Stimulated activated CD8-positive, alpha-beta memory T cell treated with anti-CD3 and anti-CD28 coated beads, Interleukin-4, amount 100 ng/mL, for 24 hours (primary cell): ENCODE measurements around the gene HOXB9.

Experiments
- DNase-seq: peaks from one replicate; pipeline ENCODE4 v3.0.0-alpha.2; 2020; ENCODE audit warnings: low read depth

The HOXB9 gene

DNA sequence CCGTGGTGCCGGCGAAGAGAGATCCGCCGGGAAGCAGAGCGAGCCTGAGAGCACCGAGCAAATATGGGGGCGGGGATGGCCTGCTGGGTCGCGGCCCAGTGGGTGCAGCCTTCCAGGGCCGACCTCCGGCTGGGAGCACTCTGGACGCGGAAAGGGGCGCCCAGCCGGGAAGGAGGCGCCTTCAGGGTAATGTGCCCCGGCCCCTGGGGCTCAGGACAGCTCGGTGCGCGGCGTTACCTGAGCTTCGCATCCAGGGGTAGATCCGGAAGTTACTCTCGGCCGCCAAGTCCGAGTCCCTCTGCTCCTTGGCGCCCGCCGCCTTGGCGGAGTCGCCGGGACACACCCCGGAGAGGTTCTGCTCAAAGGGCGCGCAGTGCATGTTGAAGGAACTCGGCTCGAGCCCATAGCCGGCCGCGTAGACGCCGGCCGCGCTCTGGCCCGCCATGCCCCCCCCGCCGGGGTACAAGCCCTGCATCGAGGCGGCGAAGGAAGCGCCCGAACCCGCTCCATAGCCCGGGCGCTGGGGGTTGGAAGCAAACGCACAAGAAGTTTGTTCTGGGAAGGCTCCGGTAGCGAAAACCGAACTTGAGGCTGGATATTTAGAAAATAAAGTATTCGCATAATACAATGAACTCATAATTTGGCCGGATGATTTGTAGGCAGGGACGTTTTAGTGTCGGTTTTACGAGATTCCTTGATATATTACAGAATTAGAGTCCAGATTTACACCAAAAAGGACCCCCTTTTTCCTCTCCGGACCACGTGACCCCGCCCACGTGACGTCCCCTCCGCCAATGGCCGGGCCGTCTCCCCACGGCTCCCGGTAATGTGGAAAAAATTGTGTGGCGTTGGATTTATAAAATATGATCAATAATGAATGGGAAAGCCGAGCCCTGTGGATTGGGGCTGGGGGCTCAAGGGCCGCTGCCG lies 15.6 kb downstream of the HOXB9 start, which contains the start of gene HOXB7:
TSS of gene HOXB7 (minus strand) at position 736 of the 930 bp plus-strand sequence. CDS start at position 637, 99 bp downstream.
- peak; percentile 59 for DNase-seq

DNA sequence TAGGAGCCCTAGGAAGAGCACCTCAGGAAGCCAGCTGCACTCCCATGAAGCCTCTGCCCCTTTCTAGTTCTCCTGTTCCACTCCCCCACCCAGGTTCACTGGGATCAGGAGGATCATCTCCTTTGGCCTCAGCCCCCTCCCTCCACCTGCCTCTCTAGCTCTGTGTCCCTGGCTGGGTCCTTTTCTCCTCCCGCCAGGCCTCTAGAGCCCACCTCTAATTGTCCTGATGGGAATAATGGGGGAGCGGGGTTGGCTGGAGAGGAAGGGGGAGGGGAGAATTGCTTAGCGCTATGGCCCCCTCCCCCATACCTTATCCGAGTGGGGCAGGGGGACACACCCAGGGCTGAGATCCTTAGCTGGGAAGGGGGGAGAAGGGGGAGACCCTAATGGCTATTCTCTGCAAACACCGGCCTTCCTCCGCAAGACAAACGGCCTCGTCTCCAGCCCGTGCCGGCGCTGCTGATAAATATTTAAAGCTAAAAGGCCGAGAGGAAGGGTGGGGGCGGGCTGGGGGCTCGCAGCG lies 16.3 kb downstream of the HOXB9 start:
- no peak for DNase-seq

DNA sequence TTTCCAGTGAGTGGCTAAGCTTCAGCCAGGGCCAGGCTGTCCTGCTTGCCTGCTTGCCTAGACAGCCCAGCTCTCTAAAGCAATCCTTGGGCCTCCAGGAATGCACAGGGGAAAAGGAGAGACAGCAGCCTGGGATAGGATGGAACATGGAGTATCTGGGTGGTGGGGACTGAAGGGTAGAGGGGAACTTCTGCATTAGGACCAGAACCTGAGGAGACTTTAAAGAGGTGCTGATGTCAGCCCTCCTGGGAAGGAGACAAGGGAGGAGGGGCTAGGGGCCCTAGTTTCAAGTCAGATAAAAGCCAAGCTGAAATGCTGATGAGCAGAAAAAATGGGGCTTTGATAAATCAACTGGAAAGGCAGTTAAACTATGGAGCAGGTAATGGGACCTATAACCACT lies 17.1 kb downstream of the HOXB9 start:
- DNase-seq, result no peak

DNA sequence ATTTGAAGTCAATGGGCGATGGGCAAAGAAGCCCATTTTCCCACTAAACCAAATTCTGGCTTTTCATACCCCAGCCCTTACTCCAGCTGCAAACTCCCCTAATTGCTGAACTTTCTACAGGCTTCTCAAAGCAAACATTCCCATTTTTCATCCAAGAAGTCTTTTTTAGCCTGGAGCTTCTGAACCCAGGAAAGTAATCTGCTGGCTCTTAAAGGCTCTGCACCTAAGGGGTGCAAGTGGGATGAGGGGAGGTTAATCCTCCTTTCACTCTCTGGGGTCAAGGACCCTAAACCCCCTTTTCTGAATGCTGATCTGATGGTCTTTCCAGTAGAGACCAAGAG lies 17.7 kb downstream of the HOXB9 start:
- no peak for DNase-seq

DNA sequence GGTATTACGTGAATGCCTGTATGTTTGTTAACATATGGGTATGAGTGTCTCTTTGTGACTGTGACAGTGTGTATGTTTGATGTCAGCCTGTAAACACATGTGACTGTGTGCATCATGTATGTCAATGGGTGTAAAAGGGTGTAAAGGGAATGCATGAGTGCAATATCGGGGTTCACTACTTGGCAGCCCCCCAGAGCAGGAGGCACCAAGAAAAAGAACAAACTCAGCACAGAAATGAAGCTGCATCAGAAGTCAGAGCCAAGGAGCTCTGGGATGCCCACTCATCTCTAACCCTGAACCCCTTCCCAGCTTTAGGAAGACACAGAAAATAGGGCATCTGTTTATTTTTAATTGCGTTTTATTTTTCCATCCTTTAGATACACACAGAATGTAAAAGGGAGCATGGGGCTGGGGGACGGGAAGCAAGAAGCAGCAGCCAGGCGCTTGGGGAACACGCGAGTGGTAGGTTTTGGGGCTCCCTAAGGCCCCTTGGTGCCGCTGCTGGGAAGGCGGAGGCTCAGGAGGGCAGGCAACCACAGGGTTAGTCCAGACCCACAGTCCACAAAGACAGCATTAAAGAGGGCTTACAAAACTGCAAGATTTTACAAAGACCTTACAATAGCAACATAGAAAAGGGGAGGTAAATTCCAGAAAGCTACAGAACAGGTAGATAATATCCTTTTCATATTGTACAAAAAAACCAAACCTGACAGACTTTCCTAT lies 19.1 kb downstream of the HOXB9 start:
- no peak for DNase-seq

DNA sequence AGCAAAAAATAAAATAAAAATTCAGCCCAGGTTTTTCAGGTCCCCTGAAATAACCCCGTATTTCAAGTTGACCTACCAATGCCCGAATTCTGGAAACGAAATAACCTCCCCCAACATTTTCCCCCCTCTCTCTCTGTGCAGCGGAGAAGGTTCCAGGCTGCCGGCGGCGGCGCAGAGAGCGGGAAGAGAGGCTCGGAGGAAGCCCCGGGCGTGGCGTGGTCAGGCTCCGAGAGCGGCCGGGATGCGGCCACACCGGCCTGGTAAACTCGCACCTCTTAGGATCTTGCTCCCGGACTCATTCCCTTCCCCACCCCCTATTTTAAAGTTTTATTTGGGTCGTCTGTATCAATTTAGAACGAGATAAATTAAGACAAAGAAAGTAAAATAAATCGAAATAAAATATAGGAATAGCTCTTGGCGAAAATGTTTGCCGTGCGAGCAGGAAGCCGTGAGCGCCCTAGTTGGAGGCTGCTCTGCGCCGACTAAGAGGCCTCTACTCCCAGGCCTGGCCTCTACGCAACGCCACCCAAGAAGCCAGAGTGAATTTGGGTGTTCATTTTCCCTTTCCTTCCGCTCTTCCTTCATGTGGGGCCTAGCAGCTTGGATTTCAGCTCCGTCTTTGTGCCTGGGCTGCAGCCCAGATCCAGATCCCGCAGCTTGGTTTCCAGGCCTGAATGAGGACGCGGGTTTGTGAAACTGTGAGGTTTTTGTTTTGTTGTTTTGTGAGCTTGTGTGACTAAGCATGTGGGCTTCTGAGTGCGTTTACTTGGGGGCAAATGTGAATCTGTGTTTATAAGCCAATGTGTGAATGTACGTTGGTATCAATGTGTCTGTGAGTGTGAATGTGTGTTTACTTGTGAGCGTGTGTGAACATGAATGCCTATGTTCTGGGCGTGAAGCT lies 19.9 kb downstream of the HOXB9 start:
- no peak for DNase-seq

DNA sequence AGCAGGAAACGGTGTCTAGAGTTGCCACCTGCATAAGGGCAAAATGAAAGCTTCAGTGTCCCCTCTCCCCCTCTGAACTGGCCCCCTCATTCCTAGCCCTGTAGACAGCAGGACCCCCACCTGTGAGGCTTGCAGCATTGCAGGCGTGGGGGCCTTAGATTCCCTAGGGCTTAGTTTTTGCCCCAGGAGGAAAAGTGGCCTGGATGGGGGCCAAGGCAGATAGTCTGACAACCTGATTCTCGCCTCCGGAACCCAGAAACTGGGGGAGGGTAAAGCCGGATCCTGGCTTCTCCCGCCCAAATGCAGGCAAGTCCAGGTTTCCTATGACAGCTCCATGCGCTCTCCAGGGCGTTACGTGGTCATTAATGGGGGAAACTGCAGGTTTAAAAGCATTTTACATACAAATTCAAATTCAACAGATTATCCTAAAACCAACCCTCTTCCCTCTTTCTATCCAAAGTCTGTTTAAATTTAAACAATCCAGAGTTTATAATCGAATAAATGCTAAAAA lies 20.7 kb downstream of the HOXB9 start:
- DNase-seq, result no peak

DNA sequence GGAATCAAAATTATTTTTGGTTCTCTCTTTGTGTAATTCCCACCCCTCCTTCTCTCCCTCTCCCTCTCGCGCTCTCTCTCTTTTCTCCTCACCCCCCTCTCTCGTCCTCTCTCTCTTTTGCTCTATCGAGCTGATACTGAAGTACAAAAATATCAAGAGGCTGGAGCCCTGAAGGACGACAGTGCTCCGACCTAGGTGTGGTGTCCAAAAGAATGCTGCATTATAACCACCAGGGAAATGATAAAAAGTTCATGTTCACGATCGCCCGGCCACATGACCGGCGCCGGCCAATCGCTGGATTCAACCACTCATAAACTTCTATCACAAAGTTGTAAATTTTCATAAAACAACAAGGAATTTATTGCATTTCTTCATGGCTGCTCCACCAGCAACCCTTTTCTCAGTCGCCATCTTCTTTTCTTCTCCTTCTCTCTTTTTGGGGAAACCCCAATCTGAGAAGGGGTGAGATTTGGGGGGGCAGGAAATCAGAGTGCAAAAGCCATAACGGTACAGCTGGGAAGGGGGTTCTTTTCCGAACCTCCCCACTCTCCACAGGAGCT lies 21.3 kb downstream of the HOXB9 start, which contains the start of gene HOXB6:
TSS of gene HOXB6 (minus strand) at position 217 of the 560 bp plus-strand sequence. CDS start 6,836 bp downstream, outside the sequence.
- no peak for DNase-seq

DNA sequence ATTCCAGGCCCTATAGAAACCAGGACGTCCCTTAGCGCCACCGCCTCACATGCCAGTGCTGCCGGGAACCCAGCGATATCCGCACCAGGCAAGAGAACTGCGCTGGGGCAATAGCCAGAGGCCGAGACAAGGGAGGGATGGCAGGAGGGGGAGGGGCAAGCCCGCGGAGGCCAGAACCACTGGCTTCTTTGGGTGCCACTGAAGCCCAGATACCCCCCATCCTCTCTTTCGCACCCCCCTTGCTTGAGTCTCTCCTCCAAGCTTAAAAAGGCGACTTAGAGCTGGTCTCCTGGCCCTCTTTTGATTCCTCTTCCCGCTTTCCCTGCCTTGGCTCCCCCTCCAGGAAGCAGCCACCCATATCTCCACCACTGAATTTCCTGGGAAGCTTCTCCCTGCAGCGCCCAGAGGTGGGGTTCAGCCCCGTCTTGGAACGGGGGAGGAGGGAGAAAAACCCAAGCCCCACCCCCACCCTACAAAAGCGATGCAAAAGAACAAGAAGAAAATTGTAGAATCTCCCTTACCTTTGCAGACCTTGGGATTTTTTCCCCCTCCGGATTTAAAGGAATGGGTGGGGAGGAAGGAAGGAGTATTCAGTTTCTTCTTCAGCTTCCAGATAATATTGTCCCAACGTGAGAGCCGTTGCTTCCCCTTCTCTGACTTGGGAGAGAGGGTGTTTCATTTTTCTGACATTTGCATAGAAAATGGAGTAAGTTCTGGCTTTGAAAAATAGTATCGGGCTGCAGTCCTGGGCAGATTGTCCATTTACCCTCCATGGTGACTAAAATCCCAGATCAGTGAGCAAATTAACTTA lies 22.0 kb downstream of the HOXB9 start:
- DNase-seq, result no peak

DNA sequence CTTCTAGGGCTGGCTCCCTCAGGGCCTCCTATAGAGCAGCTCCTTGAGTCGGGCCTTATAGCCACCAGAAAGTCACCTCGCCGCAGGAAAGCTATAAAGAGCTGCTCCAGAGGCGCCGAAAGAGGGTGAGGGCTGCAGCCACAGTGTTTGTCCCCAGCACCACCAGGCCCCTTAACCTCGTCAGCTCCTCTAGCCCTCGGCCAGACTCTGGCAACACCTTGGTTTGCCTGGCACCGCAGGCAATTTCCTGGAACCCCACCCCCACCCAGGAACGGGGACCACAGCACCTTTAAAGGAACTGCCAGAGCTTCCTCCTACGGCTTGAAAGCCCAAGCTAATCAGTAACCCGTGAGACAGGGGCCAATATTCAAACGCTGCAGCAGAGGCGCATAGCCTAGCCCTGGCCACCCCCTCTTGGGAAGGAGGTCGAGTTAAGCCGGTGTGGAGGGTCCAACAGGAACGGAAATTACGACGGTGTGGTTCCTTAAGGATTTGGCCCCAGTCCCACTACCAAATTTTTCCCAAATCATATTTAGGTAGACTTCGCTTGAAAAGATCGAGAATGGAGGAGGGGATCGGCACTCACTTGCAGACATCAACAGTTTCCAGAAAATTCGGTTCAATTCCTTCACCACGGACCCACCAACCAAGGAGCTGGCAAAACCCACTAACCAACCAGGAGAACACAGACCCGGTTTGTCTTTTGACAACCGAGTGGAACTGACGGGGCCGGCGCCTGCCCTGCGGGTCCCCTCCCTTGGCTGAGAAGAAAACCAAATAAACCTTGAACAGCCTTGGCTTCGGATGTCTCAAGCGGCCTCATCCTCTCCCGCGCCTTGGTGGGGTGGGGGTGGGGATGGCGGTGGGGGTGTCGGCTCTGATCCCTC lies 24.4 kb downstream of the HOXB9 start:
- no peak for DNase-seq

DNA sequence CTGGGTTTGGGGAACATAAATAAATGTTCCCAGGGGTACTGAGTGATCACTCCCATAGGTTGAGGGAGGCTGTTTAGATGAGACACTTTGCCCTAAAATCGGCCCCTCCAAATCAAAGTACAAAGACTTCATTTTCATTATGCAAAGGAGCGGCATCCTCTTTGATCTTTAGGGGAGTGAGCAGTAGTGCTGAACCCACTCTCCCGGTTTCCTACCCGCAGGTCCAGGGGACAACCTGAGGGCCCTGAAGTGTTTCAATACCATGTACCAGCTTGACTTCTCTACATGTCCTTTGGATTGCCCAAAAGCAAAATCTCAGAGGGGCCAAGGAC lies 25.0 kb downstream of the HOXB9 start:
- DNase-seq, result no peak

DNA sequence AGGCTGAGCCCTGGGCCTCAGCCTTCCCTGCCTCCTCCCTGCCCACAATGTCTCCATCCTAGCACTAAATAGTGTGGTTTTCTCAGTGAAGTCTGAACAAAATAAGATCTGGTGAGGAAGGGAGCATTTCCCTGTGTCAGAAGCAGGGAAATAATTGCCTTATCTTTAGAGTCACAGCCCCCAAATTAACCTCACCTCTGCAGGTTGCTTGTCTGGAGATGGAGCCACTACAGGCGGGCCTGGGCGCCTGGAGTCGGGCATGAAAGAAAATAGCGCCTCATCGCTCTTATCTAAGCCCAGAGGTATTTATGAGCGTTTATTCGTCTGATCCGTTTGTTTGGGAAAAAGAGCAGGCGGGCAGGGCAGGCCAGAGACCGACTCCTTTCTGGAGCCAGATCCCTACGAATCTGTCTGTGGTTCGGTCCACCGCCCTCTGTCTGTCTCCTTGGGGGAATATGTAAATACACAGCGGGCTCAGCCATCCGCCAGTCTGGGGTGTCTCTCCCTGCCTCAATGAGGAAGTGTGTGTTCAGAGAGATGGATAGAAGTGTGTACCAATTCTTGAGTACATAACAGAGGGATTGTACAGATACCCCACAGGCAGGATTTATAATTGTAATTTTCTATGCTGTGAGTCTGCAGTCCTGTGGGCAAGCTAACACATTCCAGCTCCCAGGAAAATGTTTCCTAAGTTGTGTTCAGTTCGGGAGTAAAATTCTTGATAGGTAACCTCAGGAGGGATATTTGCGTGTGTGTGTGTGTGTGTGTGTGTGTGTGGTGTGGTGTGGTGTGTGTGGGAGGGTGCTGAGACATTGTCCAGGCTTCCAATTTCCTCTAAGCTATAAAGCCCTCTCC lies 25.7 kb downstream of the HOXB9 start:
- no peak for DNase-seq

DNA sequence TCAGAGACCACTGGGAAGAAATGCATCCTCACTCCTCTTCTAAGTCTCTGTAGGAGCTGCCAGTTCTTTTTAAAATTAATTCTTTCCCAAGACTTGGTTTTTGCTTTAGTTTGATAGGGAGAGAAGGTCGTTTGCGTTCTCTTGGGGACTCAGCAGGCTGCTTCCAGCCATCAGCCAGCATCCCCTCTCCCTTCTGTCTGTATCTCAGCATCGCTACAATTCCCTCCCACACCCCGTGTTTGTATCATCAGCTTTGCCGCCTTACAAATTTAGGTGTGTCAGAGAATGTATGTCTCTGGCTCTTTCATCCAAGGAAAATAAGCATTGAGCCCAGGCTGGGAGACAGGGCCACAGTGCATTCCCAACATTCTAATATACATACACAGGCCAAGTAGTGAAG lies 26.8 kb downstream of the HOXB9 start:
- no peak for DNase-seq

DNA sequence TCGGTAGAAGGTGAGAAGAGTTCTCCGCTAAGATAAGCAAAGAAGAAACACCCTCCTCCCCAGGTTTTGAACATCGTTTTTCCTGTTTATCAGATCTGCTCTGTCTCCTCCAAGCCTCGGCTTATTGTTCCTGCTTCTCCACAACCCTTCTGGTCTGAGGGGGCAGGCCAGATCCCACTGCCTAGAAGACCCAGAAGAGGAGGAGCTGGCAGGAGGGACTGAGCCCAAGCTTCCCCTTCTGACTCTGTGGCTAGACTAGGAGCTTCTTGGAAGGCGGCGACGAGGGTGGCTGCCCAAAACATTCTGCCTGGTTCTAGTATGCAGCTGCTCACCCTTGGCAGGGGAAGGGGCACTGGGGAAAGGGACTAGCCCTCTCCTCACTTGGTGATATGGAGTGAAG lies 27.4 kb downstream of the HOXB9 start:
- DNase-seq, result no peak

DNA sequence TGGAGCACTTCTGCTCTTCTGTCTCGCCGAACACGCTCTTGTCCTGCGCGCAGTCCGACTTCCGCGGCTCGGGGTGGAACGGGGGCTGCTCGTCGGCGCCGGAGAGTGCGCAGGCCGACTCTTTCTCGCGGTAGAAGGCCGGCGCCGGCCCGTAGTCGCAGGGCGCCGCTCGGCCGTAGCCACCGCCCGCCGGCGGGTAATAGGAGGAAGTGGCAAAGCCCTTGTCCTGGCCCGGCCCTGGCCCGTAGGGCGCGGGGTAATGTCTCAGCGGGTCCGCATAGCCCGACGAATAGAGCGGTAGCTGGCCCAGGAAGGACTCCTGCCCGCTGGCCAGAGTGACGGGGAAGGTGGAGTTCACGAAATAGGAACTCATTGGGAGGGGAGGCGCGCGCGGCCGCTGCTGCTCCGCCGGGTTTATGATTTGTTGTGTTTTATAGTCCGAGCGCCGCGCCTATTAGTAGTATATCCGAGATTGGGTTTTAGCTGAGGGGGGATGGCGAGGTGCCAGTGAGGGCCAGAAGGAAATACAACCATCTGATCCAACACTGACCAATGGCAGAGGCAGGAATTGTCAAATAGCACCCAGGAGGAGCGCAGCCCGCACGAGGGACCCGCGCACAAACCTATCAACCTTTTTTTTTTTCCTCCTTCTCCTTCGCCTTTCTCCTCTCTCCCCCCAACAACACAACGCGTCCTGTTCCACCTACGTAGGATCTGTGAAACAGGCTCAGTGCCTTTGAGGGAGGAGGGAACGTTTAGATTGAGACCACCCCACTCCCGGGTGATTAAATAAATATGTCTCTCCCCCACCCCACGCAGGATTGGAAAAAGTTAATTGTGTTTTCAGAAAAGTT lies 28.2 kb downstream of the HOXB9 start:
- DNase-seq, result no peak

DNA sequence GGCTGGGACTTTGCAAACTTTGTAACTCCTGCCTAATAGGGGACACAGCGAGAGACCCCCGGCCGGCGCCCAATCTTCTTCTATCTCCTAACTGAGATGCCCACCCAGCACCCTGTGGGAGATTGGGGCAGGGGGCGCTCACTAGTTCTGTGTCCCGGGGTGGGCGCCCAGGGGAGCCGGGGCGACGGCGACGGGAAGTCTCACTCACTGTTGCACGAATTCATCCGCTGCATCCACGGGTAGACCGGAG lies 28.7 kb downstream of the HOXB9 start:
- DNase-seq, result no peak

DNA sequence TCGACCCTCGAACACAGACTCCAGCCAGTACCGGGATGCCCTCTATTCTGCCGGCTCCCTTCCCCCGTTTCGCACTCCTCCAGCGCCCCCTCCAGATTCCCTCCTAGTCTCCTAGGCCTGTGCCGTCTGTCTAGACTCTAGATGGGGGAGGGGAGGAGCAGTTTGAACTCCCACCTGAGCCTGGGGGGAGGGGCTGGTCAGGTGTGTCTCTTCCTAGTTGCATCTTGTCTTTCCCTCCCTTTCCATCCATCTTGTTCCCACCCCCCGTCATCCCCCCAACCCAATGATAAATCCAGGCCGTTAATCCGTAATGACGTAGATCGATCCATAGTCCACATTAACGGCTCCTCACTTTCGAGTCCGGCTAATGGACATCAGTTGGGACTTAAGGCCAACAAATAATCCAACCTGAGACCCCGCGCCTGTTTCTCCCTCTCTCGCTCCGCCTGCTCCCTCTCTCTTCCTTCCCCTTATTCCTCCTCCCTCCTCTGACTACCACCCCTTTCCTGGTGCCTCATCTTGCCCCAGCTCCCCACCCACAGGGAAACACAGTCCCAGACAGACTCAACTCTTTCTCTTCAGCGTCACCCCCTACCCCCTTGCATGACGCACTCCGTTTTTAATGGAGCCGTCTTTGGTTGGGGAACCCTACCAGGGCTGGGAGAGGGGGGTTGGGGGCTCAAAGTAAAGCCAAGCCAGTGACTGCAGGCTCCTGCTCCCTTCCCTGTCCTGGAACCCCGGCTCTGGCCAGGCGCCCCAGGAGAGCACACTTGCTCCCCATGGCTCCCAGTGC lies 29.2 kb downstream of the HOXB9 start:
- no peak for DNase-seq
